ENCODE data around the gene UBD.
A peak's percentile ranks its signal among the peaks of the same experiment; 100 is the strongest.

Gene UBD

GRCh38 chr6:29559524-29560287 is at the start of gene UBD:
TSS of gene UBD (minus strand) at chr6:29559732. CDS start at chr6:29559701, 31 bp downstream.
- no peak for DNase-seq (ENCODE audit: low read depth)

GRCh38 chr6:29608131-29608530 is 48.6 kb upstream of the UBD start:
- no peak for DNase-seq (ENCODE audit: low read depth)

DNA sequence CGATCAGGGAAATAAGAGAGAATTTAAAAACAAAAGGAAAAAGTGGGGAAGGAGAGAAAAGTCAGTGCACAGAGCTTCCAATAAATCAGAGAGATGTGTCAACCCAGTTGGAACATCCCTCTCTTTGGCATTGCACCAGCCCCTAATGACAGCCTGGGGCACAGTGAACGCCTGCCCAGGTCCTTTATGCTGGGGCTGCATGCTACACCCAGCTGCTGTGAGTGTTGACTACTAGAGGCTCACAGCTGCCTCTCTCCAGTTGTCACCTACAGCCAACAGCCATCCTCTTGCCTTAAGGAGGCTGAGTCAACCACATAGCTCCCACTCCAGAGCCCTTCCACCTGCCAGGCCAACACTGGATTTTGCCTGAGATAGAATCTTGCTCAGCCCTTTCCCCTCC is 44.4 kb upstream of the UBD start:
- DNase-seq (ENCODE audit: low read depth), result no peak

- no peak for DNase-seq (ENCODE audit: low read depth)
Observed at GRCh38 chr6:29603456-29603855, 43.9 kb upstream of the UBD start.

DNA sequence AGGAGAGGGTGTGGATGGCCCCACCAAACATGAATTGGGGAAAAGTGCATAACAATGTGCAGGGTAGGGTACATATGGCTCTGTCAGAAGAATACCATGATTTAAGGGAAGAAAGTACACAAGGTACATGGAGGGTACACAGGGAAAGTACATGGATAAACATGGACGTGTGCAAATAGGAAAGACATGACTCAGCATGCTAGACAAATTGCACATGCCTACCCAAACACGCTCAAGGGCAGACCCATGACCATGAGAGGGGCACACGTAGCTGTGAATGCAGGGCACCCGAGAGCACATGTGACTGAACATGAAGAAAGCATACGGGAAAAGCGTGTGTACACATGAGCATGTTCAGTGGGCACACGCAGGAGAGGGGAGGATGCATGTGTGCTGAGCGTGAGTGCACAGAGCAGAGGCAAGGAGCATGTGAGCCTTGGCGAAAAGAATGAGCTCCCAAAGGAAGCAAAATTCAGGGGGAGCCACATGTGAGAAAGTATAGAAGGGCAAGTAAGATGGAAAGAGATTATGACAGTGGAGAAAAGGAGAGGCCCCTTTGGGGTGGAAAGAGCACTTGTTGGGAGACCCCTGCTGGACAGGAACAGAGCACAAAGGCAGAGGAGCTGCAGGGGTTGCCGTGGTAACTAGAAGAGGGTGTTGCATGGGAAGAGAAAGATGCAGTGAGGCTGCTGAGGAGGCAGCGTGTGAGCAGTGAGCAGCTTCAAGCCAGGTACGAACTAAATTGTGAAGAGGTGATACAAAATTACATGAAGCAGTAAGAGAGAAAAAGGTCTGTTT is 43.2 kb upstream of the UBD start:
- peak; percentile 37 for DNase-seq (ENCODE audit: low read depth)

GRCh38 chr6:29598172-29598747 is 38.7 kb upstream of the UBD start:
- DNase-seq (ENCODE audit: low read depth), result no peak

DNA sequence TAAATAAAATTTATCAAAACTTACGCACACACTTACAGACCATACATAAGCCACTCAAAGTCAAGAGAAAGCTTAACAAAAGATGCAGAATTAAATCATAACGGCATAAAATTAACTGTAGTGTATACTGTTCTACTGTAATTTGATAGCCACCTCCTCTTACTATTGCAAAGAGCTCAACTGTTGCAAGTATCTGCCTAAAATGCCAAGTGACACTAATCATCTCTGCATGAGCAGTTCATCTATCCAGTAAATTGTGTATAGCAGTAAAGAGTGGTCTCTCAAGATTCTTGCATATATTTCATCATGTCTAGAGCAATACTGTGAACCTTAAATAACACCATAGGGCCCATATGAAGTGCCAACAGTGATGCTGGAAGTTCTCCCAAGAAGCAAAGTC is 37.7 kb upstream of the UBD start:
- no peak for DNase-seq (ENCODE audit: low read depth)

DNA sequence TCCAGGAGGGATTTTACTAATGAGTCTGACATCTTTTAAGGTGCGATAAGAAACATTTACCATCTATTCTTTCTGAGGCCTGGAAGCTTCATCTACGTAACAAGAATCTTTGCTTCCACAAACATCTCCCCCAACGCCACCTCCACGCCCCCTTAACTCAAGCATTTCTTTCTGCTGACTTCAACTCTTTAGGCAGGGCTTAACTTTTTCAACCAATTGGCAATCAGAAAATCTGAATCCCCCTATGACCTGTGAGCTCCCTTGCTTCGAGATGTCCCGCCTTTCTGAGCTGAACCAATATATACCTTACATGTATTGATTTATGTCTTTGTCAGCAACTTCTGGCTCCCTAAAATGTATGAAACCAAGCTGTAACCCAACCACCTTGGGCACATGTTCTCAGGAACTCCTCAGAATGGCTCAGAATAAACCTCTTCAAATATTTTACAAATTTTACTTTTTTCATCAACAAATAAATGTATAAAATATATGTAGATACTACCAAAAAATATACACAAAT is 36.9 kb upstream of the UBD start:
- DNase-seq (ENCODE audit: low read depth), result no peak

DNA sequence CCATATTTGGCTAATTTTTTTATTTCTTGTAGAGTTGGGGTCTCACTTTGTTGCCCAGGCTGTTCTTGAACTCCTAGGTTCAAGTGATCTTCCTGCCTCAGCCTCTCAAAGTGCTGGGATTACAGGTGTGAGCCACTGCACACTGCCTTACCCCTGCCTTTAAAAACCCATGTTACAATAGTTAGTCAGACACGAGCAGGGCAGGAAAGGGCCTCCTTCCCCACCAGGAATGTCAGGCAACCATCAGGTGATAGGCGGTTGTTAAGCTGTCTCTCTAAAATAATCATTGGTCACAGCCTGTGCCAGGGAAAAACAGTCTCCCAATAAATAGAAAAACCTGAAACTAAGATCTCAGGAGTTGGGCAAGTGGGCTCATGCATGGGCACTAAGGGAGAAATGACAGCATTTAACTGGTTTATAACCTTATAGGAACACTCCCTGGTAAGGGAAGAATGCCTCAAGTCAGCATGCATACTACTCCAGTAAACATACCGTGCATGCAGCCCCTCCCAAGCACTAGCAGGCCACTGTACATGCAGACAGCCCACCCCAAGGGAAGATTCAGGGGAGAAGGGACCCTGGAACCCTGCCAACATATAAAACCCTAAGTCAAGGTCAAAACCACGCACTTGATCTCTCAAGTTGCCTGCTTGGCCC is 33.8 kb upstream of the UBD start:
- DNase-seq (ENCODE audit: low read depth), result no peak

DNA sequence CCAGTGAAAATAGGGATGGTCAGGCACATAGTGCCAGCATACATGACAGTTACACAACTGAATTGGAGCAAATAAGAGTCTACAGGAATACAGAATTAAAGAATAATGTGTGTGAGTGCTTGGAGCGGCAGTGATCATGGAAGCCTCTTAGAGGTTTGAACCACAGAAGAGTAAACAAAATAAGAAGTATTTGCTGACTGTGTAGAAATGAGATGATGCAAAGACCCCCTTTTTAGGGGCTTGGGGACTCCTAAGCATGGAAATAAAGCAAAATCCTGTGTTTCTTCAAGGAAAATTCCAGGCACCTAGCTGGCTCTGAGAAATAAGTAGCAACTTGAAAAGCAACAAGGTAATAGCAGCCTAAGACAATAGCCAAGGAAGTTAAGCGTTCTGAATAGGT is 32.1 kb upstream of the UBD start:
- DNase-seq (ENCODE audit: low read depth), result no peak

DNA sequence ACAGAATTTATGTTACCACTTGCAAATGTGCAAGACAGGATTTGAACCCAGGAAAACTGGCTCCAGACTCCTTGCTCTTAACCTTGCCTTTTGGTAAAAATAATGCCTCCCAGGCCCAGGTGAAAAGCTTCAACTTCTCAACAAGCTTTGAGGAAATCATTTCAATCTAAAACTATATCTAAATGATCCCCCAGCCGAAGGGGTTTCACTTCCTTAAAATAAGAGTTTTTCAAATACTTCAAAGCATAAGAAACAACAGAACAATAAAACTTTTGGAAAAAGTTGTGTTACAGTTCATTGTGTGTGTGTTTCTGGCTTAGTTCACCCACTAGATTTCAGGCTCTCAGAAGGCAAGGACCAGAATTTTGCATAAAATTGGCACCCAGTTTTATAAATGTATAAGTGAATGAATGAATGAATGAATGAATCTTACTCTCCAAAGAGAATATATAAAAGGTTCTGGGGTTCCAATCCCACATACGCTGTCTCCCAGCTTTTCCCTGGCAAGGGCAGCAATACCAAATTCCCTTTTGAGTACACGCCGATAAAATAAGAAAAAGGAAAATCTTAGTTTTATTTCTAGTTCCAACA is 30.8 kb upstream of the UBD start:
- no peak for DNase-seq (ENCODE audit: low read depth)

DNA sequence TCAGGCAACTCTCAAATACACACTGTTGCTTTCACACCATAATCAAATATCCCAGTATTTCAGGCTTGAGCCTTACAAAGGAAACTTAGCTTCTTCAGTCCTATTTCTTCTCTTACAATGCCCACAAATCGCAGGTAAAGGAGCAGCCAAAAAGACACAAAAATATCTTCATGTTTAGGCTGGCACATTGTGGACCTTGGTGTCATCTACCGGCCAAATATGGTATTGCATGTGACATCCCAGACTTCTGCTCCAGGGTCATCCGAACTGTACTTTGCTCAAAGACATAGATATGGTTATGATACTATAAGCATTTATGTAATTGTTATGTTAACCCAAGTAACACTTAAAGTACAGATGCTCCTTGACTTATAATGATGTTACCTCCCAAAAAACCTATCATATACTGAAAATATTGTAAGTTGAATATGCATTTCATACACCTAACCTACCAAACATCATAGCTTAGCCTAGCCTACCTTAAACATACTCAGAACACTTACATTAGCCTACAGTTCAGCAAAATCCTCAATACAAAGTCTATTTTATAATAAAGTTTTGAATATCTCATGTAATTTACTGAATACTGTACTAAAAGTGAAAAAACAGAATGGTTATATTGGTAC is 30.0 kb upstream of the UBD start:
- DNase-seq (ENCODE audit: low read depth), result peak; percentile 46

DNA sequence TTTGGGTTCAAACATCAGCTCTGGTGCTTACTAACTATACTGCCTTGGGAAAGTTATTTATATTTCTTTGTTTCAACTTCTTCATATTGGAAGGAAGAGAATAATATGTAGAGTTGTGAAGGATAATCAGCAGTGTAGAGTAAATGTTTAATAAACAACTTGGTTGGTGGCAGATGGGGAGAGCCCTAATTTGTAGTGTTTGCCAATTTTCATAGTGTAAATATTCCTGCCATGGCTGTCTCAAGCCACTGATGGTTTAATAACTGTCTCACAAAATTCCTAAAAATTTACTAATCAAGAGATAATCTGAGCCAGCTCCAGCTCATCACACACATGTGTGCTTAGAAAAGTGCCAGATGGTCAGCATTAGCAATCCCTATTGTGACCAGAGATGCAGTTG is 25.3 kb upstream of the UBD start, which contains the start of gene OR2H2:
TSS of gene OR2H2 (plus strand) at position 301 of the 400 bp plus-strand sequence. CDS start 2,824 bp downstream, outside the sequence.
- no peak for DNase-seq (ENCODE audit: low read depth)

- DNase-seq (ENCODE audit: low read depth), result no peak
Observed at GRCh38 chr6:29577544-29577943, 18.0 kb upstream of the UBD start.

DNA sequence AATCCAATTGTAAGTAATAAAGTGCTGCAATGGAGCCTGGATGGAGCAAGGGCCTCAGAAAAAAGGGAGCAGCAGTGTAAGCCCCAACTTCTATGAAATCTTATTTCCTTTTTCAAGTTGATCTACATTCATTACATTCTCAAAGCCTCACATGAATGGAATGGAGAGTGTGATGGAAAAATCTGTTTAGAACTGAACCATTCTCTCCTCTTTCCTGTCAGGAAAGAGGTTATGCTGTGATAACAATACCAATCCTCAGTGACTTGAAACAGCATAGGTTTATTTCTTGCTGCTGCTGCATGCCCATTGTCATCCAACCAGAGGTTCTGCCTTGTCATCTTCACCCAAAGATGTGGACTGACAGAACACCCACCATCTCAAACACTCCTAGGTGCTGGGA is 16.5 kb upstream of the UBD start:
- no peak for DNase-seq (ENCODE audit: low read depth)

DNA sequence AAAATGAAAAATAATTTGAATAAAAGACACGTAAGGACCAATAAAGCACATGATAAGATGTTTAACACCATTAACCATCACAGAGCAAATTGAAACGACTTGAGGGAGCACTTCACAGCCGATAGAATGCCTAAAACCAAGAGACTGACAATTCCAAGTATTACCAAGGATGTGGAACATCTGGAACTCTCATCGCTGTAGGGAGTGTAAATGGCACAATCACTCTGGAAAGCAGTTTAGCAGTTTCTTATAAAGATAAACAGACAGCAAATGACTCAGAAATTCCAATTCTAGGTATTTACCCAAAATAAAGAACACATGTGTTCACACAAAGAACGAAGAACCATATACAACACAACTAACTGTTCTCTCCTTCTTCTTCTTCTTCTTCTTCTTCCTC is 8.5 kb upstream of the UBD start:
- DNase-seq (ENCODE audit: low read depth), result no peak

GRCh38 chr6:29567541-29567940 is 8.0 kb upstream of the UBD start:
- DNase-seq (ENCODE audit: low read depth), result no peak

DNA sequence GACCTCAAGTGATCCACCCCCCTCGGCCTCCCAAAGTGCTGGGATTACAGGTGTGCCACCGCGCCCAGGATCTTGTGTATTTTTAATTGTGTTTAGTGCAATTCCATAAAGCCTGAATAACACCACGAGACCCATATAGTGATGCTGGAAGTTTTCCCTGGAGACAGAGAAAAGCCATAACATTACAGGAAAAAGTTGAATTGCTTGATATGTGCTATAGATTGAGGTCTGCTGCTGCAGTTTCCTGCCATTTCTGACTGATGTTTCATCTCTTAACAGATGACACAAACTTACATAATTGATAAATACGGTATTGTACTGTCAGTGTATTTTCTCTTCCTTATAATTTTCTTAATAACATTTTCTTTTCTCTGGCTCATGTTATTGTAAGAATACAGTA is 7.3 kb upstream of the UBD start:
- DNase-seq (ENCODE audit: low read depth), result no peak

DNA sequence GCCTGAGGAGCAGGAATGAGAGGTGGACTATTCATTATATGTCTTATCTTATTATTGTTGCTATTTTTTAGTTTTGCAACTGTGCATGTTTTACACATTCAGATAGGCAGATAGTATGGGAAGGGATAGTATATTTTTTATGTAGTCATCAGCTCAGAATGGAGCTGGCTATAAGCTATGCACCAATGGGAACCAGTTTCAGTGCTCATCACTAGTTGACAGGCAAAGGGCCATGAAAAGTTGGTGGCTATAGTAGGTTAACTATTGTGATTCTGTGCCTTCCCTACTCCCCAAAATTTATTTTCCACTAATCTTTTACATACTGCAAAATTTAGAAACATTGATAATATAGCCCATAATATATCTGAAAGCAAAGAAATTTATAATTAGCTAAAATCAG is 5.3 kb upstream of the UBD start:
- DNase-seq (ENCODE audit: low read depth), result peak; percentile 33

DNA sequence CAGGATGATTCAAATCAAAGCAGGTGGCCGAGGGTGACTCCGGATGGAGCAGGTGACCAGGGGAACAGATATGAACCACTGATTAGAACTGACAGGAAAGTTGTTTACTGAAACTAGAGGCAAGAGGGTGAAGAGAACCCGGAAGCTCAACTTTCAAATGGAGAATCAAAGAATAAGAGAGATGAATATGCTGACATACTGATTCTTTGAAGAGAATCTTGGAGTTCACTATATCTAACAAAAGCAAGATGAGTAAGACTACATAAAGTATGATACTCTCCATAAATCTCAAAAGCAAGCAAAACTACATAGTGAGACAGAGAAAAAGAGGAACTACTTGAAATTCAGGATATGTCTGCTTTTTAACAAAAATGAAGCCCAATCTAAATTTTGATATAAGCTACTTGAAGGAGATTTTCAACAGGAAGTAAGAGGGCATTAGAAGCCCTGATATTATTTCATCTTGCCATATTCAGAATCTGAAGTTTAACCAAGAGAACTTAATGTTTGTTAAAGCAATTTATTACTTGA is 4.0 kb upstream of the UBD start:
- no peak for DNase-seq (ENCODE audit: low read depth)

DNA sequence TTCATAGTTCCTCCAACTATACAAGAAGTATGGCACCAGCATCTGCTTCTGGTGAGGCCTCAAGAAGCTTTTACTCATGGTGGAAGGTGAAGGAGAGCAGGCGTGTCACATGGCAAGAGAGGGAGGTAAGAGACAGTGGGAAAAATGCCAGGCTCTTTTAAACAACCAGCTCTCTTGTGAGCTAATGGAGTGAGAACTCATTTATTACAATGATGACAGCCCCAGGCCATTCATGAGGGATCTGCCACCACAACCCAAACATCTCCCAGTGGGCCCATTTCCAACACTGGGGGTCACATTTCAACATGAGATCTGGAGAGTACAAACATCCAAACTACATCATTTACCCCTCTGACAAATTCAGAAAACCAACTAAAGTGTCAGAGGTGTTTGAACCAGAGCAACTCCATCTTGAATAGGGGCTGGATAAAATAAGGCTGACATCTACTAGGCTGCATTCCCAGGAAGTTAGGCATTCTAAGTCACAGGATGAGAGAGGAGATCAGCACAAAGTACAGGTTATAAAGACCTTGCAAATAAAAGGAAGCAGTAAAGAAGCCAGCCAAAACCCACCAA is 2.2 kb upstream of the UBD start:
- no peak for DNase-seq (ENCODE audit: low read depth)

Measured in iris pigment epithelial cell (primary cell).